Measurements from ENCODE around the gene NCAPG2.
"Not testable (repeated sequence)": the region's sequence is repeated elsewhere in the genome, so short reads cannot be mapped to it uniquely, and the experiment has no call there.

The NCAPG2 gene

DNA sequence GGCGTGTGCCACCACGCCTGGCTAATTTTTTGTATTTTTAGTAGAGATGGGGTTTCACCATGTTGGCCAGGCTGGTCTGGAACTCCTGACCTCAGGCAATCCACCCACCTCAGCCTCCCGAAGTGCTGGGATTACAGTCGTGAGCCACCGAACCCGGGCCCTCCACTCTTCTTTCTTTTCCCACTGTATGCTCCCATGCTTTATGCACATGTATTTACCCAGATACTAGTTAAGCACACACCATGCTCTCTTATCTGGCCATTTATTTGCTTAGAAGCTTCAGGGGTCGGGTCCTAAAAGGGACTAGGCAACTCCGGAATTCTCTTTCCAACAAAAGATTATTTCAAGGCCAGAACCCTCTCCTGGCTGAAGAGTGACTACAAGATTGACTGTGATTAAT is 78.3 kb downstream of the NCAPG2 start:
- not testable (repeated sequence) for DNase-seq

DNA sequence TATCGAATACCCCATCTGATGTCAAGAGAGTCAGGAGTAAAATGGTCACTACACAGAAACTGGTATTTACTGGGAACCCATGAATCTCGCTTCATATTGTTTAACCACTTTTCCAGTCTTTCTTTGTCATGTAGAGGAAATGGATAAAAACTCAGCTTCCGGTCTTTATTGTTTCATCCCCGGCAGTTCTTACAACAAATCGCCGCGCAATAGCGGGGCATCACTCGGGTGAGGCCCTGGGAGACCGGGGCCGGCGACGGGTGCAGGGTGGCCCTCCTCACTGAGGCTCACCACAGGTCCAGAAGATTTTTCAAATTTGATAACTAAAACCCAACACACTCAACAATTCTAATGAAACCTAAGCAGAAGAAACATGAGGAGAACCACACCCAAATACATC is 81.4 kb downstream of the NCAPG2 start:
- no peak for DNase-seq

DNA sequence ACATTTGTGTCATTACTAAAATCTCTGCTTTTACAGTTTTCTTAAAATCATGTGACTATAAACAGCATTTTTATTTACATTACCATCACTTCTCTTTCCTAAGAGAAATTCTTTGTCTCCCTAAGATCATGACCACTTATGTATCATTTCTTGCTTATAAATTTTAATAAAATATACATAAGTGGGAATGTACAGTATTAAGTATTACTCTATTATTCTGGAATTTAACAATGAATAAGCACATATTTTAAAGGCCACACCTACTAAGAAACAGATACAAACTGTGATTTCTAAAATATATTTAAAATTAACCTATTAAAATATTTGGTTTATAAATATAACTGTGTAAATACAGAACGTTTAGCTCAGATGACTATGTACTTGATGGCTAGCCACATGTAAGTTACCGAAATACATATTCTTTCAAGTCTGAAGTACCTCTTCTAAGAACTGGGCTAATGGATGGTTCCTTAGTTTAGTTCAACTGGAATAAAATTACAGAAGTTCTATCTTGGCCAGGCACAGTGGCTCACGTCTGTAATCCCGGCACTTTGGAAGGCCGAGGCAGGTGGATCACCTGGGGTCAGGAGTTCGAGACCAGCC is 83.7 kb downstream of the NCAPG2 start:
- no peak for DNase-seq

DNA sequence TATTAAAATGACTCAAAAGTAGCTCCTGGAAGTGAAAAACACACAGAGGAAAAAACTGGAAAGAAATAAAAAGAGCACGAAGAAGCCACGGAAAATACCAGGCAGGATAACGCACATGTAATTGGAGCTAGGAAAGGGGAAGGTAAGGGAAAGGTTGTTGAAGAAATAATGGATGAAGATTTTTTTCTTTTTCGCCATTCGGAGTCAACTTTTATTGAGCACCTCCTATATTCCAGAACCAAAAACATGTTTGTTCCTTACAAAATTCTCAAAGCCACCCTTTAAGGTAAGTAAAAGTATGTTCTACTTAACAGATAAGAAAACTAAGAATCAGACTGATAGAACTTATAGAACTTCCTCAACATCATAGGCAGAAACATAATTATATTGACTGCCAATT is 84.2 kb downstream of the NCAPG2 start:
- no peak for DNase-seq

DNA sequence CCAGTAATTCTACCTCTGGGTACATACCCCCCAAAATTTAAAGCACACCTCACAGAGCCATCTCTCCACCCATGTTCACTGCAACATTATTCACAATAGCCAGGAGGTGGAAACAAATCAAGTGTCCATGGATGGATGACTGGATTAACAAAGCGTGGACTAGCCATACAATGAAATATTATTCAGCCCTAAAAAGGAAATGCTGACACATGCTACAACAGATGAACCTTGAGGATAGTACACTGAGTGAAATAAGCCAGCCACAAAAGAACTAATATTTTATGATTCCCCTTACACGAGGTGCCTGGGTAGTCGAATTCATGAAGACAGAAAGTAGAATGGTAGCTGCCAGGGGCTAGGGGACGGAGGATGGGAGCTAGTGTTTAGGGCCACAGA is 85.9 kb downstream of the NCAPG2 start:
- DNase-seq: no peak

DNA sequence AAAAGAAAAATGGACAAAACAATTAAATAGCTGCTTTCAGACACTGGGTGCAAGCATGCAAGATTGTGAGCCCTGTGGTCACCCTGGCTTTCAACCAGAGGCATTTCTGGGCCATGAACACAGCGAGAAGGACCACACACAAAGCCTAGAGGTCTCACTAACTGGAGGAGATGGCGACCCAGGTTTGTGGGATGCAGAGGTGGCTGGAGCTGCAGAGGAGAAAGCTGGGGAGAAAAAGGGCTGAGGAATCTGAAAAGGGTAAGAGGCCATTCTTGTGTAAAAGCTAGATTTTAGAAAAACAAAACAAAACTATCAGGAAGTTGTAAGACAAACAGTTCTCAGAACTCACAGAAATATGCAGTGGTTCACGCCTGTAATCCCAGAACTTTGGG is 86.9 kb downstream of the NCAPG2 start:
- DNase-seq: no peak

DNA sequence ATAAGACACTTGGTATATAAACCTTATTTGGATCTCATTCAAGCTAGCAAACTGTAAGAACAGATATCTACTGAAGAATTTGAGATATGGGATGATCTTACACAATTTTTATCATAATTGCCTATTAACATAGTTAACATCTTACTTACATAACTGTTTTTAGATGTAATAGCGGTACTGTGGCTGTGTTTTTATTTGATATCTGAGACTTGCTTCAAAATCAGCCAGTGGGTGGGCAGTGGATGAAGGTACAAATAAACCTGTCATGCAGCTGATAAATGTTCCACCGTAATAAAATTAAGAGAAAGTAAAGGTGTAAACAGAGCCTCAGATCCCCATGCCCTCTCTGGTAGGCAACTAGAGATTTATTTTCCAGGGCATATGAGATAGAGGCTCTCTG is 88.6 kb downstream of the NCAPG2 start:
- no peak for DNase-seq

DNA sequence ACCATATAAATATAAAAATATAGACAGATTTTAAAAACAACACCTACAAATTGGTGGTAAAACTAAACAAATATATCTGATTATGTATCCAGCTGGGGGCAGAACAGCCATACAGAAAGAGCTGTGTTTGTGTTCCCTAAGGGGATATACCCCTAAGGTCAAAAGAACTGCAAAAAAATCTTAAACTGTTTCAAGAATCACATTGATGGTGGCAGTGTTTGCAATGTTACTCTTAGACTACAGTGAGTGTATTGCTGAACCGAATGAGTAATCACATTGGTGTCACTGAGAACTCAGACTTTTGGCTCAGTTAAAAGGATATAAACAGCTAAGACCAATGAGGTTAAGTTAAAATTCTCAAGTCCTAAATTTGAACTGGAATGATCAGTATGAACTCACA is 89.9 kb downstream of the NCAPG2 start:
- DNase-seq: no peak

DNA sequence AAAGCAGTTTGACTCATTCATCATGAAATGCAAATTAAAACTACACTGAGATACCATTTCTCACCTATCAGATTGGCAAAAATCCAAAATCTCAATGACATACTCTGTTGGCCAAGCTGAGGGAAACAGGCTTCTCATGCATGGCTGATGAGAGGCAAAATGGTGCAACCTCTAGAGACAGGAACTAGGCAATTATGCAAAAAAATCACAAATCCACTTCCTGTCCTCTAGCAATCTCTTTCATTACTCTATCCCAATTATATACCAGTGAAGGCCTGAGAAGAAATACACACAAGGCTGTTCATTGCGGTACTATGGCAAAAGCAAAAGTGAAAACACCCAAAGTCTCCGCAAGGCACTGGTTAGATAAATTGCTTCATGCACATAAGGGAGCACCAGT is 91.1 kb downstream of the NCAPG2 start:
- DNase-seq: no peak

DNA sequence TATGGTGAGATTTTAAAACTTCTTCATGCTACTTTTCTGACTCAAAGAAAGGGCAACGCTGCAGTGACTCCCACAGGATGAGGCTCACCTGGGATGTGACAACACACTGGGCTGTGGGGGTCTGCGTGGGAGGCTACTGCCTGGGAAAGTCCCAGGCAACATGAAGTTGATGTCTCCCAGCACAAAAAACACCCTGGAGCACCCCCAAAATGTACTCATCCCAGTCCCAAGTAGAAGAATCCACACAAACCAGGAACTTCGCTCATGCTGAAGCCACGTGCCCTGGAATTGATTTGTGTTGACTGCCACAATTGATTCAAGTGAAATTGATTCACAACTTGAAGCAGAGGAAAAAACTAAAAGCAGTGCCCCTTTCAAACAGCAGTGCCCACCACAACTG is 92.1 kb downstream of the NCAPG2 start:
- DNase-seq: no peak

DNA sequence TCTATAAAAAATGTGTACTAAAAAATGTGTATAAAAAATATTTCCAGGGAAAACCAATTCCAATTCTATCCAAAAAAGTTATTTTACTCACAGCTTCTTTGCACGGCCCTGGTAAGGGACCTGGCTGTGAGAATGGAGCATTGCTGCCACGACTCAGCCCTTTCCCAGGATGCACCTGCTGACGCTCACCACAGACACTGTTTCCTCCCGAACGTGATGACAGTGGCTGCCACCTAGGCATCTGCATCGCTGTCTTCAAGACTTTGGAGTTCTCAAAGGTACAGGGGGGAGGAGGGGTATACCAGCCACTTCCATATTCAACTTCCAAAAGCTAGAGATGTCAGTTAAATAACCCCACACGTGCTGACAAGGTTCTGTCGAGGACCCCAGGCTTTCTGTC is 93.1 kb downstream of the NCAPG2 start:
- DNase-seq: no peak

DNA sequence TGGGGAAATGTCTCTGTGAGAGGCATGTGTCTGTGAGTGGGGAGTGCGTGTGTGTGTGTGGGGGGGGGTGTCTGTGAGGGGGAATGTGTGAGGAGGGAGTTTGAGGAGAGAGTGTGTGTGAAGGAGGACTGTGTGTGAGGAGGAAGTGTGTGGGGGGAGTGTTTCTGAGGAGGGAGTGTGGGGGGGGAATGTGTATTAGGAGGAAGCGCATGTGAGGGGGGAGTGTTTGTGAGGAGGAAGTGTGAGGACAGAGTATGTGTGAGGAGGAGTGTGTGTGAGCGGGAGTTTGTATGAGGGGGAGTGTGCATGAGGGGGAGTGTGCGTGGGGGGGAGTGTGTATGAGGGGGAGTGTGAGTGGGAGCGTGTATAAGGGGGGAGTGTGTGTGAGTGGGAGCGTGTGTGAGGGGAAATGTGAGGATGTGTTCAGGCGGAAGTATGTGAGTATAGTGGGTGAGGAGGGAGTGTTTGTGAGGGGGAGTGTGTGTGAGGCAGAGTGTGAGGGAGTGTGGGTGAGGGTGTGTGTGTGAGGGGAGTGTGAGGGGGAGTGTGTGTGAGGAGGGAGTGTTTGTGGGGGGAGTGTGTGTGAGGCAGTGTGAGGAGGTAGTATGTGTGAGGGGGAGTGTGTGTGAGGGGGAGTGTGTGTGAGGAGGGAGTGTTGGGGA is 95.2 kb downstream of the NCAPG2 start:
- DNase-seq: no peak

DNA sequence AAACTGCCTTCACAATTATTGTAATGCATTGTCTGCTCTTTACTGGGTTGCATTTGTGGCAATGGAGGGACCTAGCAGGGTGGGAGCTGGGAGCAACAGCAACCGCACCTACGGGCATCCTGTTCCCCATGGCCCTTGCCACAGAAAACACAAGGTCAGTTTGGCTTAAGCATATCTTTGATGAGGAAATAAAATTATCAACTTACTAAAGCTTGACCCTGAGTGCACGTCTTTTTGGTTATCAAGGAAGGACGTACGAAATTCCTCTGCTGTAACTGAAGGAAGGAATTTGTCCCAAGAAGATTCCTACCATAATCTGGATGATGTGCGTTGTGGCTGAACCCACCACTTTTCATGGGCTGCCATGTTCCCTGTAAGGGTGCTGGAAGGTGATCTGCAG is 97.0 kb downstream of the NCAPG2 start:
- DNase-seq: no peak

DNA sequence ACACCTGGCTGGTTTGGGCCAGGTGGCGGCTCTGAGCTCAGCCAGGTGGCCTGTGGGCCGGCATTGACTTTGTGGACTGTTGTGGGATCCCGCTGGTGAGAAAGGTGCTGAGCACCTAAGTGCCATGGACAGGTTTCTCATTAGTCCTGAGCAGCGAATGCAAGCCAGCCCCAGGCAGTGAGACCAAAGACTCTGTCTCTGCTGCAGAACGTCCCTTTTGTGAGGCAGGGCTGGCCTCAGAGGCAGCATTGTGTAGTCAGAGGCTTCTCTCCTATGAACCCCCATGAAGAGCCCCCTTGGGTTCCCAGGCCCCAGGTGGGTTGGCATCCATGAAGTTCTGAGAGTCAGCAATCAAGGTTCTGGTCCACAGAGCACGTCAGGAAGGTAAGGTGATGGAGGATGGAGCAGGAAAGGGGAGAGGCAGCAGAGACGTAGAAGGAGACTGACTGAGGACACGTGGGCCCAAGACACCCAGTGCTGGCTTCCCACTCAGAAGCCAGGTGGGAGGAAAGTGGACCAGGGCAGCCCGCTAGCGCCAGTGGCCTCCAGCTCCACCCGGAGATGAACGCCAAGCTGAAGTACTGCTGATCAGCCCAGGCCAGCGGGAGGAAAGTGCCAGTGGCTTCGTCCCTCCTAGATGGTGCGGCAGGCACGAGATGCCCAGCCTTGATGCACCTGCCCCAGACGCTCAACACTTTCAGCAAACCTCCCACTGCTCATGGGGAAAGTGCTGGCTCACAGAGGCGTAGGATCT is 97.8 kb downstream of the NCAPG2 start:
- no peak for DNase-seq

DNA sequence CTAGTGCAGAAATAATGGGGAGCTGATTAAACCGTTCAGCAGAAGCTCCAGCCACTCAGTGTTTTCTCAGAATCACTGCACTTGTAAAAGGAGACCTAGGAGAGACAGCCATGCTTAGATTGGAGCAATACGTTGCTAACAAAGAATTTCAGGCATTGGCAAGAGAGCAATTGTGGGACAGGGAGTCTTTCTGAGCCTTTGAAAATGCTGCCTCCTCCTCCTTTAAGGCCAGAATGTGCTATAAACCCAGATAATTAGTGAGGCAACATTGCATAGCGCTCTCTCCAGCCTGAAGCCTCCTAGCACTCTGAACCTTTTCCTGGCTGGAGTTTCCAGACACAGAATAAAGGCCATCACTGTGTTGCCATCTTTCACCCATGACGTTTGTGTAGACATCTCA is 98.5 kb downstream of the NCAPG2 start:
- DNase-seq: no peak

DNA sequence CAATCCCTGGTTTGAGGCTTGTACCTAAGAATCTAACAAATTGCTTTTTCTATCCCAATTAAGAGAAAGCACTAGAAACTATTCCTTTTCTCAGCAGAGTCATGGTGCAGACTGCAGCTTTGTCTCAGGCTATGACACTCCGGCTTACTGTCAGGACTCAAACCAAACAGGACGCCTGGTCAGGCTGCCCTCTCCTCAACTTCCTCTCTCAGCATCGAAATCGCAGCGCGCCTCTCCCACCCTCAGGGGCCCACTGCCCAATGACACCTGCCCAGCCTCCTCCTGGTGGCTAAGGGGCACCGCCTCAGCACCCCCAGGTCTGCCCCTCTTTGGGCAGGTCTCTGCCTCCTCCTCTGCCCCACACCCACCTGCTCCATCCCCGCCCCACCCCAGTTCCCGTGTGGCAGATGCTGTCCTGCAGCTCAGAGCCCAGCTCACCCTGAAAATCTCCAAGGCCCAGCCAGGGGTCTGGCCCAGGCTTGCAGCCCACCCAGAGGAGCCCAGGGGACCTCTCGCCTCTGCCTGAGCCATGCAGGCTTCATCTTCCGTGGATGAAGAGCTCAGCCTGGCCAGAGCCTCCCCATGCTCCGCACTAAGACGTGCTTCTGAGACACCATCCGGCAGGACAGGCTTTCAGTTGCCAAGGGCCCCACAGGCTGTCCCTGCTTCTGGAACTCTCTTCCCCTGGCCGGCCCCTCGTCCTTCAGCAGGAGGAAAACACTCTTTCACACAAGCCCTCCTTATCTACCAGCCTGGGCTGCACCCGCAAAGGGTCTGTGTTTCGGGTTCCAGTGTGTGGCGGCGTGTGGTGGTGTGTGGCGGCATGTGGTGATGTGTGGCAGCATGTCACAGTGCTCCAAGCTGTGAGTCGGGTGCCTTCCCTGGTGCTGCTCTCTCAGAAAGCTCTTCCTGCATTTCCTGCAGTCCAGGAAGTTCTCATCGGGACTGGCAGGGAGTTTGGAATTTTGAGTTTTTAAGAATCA is 100.5 kb downstream of the NCAPG2 start:
- DNase-seq: no peak

DNA sequence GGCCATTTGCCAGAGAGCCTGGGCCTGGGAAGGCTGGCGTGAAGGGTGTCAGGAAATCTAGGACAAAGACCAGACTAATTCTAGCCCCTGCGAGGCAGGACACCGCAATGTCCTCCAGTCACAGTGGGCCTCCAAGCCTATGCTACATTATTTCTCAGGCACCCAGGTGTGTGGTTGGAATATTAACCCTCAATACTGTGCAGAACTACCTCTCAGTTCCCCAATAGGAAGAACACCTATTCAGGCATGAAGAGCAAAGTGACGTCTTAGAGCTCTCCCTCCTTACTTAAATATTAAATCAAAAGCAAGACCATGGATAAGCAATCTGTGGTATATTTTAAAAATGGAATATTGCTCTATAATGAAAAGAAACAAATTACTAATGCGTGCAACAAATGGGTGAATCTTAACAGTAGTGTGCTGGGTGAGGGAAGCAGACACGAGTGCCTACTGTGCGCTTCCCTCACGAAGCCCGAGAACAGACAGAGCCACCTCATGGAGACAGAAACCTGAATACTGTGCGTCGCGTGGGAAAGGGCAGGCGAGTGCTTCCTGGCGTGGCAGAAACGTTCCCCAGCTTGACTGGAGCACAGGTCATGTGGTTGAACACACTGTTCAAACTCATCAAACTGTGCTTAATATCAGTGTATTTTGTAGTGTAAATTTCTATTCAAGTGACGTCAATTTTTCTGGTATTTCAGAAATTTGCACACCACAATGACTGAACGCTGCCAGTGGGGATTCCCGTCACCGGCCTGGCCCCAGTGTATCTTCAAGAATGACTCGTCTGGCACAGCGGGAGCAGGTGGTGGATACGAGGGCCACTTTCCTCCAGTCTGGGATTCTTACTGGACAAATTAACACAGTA is 101.5 kb downstream of the NCAPG2 start:
- DNase-seq: no peak

DNA sequence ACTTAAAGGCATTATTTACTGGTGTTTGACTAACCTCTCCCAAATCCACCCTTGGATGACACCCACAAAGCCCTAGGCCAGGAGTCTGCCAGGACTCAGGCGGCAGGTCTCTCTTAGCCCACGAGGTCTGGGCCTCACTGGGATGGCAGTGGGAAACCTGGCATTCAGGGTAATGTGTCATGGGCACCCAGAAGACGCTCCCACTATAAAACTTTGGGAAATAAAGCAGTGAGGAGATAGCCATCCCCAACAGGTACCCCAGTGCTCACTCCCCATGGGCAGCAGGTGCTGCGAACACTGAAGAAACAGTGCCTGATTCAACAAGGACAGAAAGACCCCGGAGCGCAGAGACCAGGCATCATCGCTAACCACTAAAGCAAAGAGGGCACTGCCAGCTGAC is 102.6 kb downstream of the NCAPG2 start:
- DNase-seq: no peak

DNA sequence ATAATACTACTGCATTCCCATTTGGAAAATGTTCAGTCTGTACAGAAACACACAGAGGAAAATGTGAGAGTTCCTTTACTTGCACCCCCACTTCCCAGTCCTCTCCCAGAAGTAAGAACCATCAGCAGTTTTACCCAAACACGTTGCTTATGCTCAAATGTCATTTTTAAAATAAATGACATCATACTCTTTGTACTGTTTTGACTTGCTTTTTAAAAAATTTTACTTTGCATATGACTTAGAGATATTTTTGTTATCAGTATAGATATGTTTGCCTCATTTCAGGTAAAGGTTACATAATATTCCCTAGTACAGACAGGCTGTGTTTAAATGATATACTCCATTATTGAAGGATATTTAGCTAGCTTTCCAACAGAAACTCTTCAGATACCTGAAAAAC is 103.5 kb downstream of the NCAPG2 start:
- DNase-seq: no peak

DNA sequence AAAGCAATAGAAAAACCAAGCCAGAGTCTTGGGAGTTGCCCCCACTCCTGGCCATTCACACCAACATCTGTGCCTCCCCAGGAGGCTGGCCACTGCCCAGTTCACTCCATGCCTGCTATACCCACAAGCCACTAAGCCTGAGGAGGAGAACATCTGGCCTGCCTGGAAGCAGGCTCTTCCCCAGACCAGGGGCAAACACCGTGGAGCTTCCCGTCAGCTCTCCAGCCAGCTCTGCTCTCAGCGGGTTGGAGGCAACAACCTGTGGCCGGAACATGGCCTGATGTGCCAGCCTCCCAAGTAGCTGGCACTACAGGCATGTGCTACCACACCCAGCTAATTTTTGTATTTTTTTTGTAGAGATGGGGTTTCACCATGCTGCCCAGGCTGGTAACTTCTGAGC is 107.9 kb downstream of the NCAPG2 start:
- no peak for DNase-seq

DNA sequence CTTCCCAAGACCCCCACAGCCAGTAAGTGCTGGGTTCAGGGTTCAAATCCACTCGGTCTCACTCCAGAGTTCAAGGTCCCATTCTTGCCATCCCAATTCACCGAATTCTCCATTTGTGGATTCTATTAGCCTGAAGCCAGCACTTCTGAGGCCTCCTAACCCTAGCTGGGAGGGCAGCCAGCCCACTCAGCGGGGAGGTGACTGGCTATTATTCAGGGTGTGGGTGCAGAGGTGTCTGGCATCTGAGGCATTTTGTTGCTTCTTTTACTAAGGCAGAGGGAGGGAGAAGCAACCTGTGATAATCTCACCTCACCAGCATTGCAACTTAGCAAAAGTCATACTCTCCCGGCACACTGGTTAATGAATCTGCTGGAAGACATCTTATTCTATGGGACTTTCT is 108.3 kb downstream of the NCAPG2 start:
- no peak for DNase-seq

DNA sequence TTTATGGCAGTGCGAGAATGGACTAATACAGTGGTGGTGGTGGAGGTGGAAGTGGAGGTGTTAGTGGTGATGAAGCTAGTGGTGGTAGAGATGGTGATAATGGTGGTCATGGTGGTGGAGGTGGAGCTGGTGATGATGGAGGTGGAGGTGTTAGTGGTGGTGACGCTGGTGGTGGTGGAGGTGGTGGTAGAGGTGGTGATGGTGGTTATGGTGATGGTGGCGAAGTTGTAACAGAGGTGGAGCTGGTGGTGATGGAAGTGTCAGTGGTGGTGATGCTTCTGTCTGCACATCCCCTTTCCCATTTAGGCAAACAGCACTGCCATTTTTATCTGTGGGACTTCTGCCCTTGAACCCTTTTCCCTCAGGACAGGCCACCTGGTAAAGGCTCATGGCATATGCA is 109.5 kb downstream of the NCAPG2 start:
- no peak for DNase-seq

Data from SW 1271 (cell line).